ENCODE results near the gene ZMIZ2.

GRCh38 chr7:44787762-44788161 is 39.1 kb downstream of the ZMIZ2 start:
- TF ChIP-seq, protein P1, sequence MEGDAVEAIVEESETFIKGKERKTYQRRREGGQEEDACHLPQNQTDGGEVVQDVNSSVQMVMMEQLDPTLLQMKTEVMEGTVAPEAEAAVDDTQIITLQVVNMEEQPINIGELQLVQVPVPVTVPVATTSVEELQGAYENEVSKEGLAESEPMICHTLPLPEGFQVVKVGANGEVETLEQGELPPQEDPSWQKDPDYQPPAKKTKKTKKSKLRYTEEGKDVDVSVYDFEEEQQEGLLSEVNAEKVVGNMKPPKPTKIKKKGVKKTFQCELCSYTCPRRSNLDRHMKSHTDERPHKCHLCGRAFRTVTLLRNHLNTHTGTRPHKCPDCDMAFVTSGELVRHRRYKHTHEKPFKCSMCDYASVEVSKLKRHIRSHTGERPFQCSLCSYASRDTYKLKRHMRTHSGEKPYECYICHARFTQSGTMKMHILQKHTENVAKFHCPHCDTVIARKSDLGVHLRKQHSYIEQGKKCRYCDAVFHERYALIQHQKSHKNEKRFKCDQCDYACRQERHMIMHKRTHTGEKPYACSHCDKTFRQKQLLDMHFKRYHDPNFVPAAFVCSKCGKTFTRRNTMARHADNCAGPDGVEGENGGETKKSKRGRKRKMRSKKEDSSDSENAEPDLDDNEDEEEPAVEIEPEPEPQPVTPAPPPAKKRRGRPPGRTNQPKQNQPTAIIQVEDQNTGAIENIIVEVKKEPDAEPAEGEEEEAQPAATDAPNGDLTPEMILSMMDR (conservative IDR thresholded peaks at IDR 0.05) = no peak
- TF ChIP-seq EZH2 (IDR thresholded peaks at IDR 0.05; ENCODE audit: low read depth) = no peak
